ENCODE results near the gene RNF14. TPM values are rescaled to one million over a fixed set of nuclear protein-coding genes. Genes with fewer than 3 reads are reported as not detected.
"Not testable (repeated sequence)": the region's sequence is repeated elsewhere in the genome, so short reads cannot be mapped to it uniquely, and the experiment has no call there.

RNF14 gene
- total RNA-seq, 1 donor from 2014 or later: 30.4 TPM

DNA sequence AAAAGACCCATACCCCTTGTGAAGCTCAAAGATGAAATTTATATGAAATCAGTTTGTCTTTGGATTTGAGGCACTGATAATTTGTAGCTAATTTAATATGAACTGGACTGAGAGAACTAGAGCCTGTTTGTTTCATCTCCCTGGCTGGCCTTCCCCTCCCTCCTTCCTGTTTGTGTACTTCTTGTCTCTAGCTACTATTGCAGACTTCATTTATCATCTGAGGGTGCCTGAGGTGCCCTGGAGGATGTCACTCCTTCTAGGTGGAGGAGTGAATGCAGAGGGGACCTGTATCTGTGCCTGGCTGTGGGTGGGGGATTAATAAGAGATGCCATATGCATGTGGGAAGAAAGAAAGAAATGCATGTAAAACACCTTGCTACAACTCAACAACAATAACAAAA, 66.1 kb downstream of the RNF14 start:
- POLR2A ChIA-PET: no interaction called here

DNA sequence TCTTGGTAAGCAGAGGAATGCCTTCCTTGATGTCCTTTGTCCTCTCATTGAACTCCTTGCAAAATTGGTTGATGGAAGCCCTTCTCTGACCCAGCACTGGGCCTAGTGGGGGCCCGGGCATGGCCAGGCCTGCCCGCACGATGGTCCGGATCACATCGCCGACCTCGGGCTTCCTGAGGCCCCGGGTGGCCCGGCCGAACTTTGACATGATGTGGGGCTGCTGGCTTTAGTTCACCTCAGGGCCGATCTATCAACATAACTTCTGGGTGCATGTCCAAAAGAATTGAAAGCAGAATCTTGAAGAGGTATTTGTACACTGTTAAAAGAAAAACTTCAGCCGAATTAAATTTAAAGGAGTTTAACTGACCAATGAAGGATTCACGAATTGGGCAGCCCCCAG, 68.0 kb downstream of the RNF14 start:
- DNase-seq: no peak
- TF ChIP-seq, protein P1, sequence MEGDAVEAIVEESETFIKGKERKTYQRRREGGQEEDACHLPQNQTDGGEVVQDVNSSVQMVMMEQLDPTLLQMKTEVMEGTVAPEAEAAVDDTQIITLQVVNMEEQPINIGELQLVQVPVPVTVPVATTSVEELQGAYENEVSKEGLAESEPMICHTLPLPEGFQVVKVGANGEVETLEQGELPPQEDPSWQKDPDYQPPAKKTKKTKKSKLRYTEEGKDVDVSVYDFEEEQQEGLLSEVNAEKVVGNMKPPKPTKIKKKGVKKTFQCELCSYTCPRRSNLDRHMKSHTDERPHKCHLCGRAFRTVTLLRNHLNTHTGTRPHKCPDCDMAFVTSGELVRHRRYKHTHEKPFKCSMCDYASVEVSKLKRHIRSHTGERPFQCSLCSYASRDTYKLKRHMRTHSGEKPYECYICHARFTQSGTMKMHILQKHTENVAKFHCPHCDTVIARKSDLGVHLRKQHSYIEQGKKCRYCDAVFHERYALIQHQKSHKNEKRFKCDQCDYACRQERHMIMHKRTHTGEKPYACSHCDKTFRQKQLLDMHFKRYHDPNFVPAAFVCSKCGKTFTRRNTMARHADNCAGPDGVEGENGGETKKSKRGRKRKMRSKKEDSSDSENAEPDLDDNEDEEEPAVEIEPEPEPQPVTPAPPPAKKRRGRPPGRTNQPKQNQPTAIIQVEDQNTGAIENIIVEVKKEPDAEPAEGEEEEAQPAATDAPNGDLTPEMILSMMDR (IDR thresholded peaks at IDR 0.05): no peak
- Mint-ChIP-seq H3K27ac (no peak overlapping the region), H3K36me3 (ENCODE audit: low read depth) (no peaks in the 10 kb centered on the region), H3K4me1 (no peaks in the 10 kb centered on the region), H3K4me3 (no peak overlapping the region), H3K9me3 (peaks cover 4% of the 10 kb centered on the region), H3K27me3 (peaks cover 26% of the 10 kb centered on the region)
- CTCF ChIA-PET: no interaction called here
- intact Hi-C loops (cut with micrococcal nuclease): no loop called here
- ATAC-seq (ENCODE audit: low read depth): no peak
- POLR2A ChIA-PET: no interaction called here

More for the DNA sequence above, 66.1 kb downstream of the RNF14 start:
- H3K4me3 Mint-ChIP-seq: no peak overlapping the region
- ATAC-seq (ENCODE audit: low read depth): no peak
- H3K27me3 Mint-ChIP-seq: peaks cover 36% of the 10 kb centered on the region
- TF ChIP-seq, protein P1 (IDR thresholded peaks at IDR 0.05): no peak
- CTCF ChIA-PET: no interaction called here
- intact Hi-C loops (cut with micrococcal nuclease): no loop called here
- no peak overlapping the region for H3K27ac Mint-ChIP-seq
- no peaks in the 10 kb centered on the region for H3K36me3 Mint-ChIP-seq (ENCODE audit: low read depth)
- no peak for DNase-seq
- peaks cover 4% of the 10 kb centered on the region for H3K9me3 Mint-ChIP-seq
- H3K4me1 Mint-ChIP-seq: no peaks in the 10 kb centered on the region

DNA sequence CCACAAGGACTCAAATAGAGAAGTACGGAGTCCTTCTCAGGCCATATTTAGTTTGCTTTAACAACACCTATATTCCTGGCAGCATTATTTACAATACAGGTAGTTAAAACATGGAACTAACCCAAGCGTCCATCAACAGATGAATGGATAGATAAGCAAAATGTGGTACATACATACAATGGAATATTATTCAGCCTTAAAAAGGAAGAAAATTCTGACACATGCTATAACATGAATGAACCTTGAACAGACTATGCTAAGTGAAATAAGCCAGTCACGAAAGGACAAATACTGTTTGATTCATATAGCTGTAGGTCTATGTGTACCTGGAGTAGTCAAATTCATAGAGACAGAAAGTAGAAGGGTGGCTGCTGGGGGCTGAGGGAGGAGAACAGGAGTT, 68.7 kb downstream of the RNF14 start:
- peaks cover 26% of the 10 kb centered on the region for H3K27me3 Mint-ChIP-seq
- H3K27ac Mint-ChIP-seq; H3K9me3 Mint-ChIP-seq; intact Hi-C loops (cut with micrococcal nuclease); ATAC-seq (ENCODE audit: low read depth); DNase-seq; POLR2A ChIA-PET; CTCF ChIA-PET; H3K4me1 Mint-ChIP-seq; H3K36me3 Mint-ChIP-seq (ENCODE audit: low read depth); H3K4me3 Mint-ChIP-seq: not testable (repeated sequence)

DNA sequence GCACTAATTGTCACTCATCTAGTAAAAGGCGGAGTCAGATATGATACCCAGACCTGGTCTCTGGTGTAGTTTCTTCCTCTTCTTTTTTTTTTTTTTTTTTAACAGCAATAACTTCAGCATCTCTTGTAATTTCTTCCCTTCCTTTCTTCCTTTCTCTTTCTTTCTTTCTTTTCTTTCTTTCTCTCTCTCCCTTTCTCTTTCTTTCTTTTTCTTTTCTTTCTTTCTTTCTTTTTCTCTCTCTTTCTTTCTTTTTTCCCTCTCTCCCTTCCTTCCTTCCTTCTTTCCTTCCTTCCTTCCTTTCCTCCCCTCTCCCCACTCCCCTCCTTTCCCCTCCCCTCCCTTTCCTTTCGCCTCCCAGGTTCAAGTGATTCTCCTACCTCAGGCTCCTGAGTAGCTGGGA, 69.8 kb downstream of the RNF14 start:
- Mint-ChIP-seq H3K9me3 (peaks cover 4% of the 10 kb centered on the region), H3K4me3 (no peak overlapping the region), H3K4me1 (no peaks in the 10 kb centered on the region), H3K27ac (no peak overlapping the region), H3K36me3 (ENCODE audit: low read depth) (no peaks in the 10 kb centered on the region), H3K27me3 (peaks cover 18% of the 10 kb centered on the region)
- CTCF ChIA-PET: no interaction called here
- TF ChIP-seq, protein P1 (IDR thresholded peaks at IDR 0.05): no peak
- intact Hi-C loops (cut with micrococcal nuclease): no loop called here
- no peak for ATAC-seq (ENCODE audit: low read depth)
- POLR2A ChIA-PET: interaction anchor here (0.6 kb wide), 1 partner anchor 35 kb away, joined by 7 read pairs; no protein-coding TSS in a partner anchor
- no peak for DNase-seq

Other genes starting within 250 kb of the RNF14 start
- not detected in 2 replicates for gene PCDH1, start 90.7 kb upstream of the RNF14 start, total RNA-seq
- 95.0 and 114 TPM in 2 replicates for gene DELE1, start 45.2 kb upstream of the RNF14 start, total RNA-seq
- not detected in 2 replicates for gene PCDH12, start 10.9 kb upstream of the RNF14 start, total RNA-seq
- 14.2 and 15.0 TPM in 2 replicates for gene GNPDA1, start 43.9 kb downstream of the RNF14 start, total RNA-seq
- gene NDFIP1, start 139.7 kb downstream of the RNF14 start, total RNA-seq: 19.7 and 24.2 TPM in 2 replicates

Measured in activated B cell treated with CpG ODN at 0.5 μM for 24 hours (primary cell).